ENCODE measurements around the gene NECTIN1. TPM values are rescaled to one million over a fixed set of nuclear protein-coding genes. Genes with fewer than 3 reads are reported as not detected.
A peak's percentile ranks its signal among the peaks of the same experiment; 100 is the strongest.

NECTIN1 gene
- total RNA-seq, 1 donor from 2014 or later: 10.4 TPM

DNA sequence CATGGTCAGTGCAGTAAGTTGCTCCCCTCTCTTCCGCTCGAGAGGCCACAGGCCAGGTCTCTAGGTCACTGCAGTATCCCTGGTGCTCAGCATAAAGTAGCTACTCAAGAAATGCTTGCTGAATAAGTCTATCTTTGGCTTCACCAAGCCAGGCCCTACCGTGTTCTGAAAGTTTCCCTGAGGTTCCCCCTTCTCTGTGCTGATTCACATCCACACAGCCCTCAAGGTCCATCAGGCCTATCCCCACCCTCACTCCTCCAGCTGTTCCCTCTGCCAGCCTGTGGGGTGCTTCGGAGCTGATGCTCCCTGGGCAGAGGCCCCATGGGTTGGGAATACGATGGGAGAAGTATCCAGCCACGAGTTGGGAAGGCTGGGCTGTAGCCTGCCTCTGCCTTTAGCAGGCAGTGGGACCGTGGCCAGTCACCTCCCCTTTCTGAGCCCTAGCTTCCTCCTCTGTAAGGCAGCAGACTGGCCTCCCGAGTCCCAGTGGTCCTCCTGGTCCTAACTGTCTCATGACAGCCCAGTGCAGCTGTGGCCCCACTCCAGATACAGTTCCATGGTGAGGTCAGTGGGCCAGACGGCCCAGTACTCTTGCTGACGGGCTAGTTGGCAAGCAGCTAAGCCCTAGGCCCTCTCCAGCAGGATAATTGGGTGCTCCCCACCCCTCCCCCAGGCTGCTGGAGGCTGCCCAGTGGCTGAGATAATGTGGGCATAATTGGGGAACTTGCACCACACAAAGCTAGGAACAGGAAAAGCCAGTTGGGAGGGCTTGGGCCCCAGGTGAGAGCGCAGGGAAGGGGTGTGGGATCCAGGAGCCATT, 48.2 kb downstream of the NECTIN1 start:
- H3K4me1 ChIP-seq: peaks cover 6% of the 10 kb centered on the region
- no peak overlapping the region for H3K27ac ChIP-seq
- no peak overlapping the region for H3K4me3 ChIP-seq
- TF ChIP-seq, protein P1, sequence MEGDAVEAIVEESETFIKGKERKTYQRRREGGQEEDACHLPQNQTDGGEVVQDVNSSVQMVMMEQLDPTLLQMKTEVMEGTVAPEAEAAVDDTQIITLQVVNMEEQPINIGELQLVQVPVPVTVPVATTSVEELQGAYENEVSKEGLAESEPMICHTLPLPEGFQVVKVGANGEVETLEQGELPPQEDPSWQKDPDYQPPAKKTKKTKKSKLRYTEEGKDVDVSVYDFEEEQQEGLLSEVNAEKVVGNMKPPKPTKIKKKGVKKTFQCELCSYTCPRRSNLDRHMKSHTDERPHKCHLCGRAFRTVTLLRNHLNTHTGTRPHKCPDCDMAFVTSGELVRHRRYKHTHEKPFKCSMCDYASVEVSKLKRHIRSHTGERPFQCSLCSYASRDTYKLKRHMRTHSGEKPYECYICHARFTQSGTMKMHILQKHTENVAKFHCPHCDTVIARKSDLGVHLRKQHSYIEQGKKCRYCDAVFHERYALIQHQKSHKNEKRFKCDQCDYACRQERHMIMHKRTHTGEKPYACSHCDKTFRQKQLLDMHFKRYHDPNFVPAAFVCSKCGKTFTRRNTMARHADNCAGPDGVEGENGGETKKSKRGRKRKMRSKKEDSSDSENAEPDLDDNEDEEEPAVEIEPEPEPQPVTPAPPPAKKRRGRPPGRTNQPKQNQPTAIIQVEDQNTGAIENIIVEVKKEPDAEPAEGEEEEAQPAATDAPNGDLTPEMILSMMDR (IDR thresholded peaks at IDR 0.05): no peak
- no peaks in the 10 kb centered on the region for H3K36me3 ChIP-seq
- DNase-seq (no peak), ATAC-seq (peak; percentile 24)
- intact Hi-C loops (cut with DNase I): no loop called here
- H3K9me3 ChIP-seq: no peaks in the 10 kb centered on the region
- H3K27me3 ChIP-seq: no peaks in the 10 kb centered on the region

DNA sequence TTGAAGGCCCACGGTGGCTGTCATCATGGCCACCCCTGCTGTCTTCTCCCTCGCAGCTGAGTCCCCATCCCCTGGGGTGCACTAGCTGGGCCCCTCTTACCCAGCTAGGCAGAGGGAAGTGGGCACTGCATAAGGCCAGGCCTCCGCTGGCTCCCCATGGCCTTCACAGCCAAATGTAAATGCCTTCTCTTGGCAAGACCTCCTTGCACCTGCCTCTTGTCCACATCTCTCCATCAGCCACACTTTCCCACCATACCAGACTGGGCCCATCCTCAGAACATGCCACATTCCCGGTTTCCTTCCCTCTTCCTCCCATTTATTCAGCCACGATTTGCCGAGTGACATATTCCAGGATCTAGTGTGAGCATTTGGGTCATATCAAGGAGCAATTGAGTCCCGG, 49.7 kb downstream of the NECTIN1 start:
- Histone ChIP-seq H3K9me3 (no peaks in the 10 kb centered on the region), H3K27ac (no peak overlapping the region), H3K36me3 (no peaks in the 10 kb centered on the region), H3K27me3 (no peaks in the 10 kb centered on the region), H3K4me3 (no peak overlapping the region), H3K4me1 (peaks cover 6% of the 10 kb centered on the region)
- ATAC-seq (no peak), DNase-seq (no peak)
- TF ChIP-seq, protein P1 (IDR thresholded peaks at IDR 0.05): no peak
- intact Hi-C loops (cut with DNase I): loop anchor here (10.0 kb wide), 1 partner anchor 45 kb away; the partner anchor contains the start of gene NECTIN1

DNA sequence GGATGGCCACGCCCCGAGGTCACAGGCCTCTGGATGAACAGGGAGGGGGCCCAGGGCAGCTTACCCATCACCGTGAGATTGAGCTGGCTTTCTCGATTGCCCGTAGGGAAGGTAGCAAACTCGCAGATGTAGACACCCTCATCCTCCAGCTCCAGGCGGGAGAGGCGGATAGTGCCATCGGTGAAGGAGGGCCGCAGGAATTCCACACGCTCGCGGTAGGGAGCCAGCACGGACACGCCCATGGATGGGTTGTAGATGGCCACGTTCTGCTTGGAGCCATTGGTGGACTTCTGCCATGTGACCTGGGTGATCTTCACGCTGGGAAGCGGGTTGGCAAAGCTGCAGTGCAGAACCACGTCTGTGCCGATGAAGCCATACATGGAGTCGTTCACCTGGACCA, 50.6 kb downstream of the NECTIN1 start:
- Histone ChIP-seq H3K27ac (no peak overlapping the region), H3K36me3 (no peaks in the 10 kb centered on the region), H3K27me3 (no peaks in the 10 kb centered on the region), H3K4me3 (no peak overlapping the region), H3K9me3 (no peaks in the 10 kb centered on the region), H3K4me1 (peaks cover 12% of the 10 kb centered on the region)
- ATAC-seq (no peak), DNase-seq (no peak)
- TF ChIP-seq, protein P1 (IDR thresholded peaks at IDR 0.05): no peak
- intact Hi-C loops (cut with DNase I): loop anchor here (10.0 kb wide), 1 partner anchor 46 kb away; the partner anchor contains the start of gene NECTIN1

DNA sequence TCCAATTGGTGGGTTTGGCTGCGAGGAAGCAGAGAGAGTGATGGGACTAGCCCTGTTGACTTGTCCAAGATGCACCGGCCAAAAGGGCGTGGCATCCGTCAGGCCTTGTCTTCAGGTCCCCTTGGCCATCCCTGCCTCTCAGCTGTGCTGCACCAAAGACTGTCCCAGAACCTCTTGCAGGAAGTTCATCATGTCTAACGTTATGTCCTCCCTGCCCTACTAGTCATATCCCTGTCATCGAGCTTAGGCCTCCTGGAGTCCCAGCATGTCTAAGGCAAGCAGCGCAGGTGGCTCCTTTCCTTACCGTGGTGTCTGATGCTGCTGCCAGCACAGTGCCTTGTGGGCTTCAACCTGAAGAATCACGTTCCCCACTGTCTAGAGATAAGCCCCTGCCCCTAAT, 51.2 kb downstream of the NECTIN1 start:
- no peaks in the 10 kb centered on the region for H3K9me3 ChIP-seq
- H3K27me3 ChIP-seq: no peaks in the 10 kb centered on the region
- H3K4me1 ChIP-seq: peaks cover 12% of the 10 kb centered on the region
- H3K4me3 ChIP-seq: no peak overlapping the region
- H3K27ac ChIP-seq: no peak overlapping the region
- intact Hi-C loops (cut with DNase I): loop anchor here (10.0 kb wide), 1 partner anchor 47 kb away; the partner anchor contains the start of gene NECTIN1
- no peaks in the 10 kb centered on the region for H3K36me3 ChIP-seq
- ATAC-seq: no peak
- TF ChIP-seq, protein P1 (IDR thresholded peaks at IDR 0.05): no peak
- DNase-seq: no peak

DNA sequence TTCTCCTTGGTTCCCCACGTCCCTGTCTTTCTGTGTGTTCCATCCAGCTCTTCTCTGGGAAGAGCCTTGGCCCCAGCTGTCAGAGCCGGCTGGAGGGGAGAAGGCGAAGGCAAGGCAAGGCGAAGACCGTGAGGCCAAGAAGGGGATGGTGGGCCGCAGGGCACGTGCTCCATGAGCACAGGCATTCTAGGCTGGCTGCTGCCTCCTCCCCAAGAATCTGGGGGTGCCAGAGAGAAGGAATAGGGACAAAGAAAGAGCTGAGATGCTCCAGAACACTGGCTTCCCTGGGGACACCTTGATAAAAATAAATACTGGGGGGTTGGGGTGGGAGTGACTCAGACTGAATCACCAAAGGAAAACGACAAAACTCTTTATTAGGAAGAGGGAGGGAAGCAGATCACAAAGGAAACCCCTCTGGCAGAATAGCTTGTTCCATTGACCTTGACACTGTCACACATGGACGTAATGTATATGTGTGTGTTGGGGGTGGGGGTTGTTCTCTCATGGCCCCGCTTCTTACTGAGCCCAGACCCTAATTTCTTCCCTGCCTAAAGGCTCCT, 52.5 kb downstream of the NECTIN1 start:
- Histone ChIP-seq H3K4me1 (peaks cover 16% of the 10 kb centered on the region), H3K27me3 (no peaks in the 10 kb centered on the region), H3K9me3 (no peaks in the 10 kb centered on the region), H3K4me3 (no peak overlapping the region), H3K36me3 (no peaks in the 10 kb centered on the region), H3K27ac (no peak overlapping the region)
- TF ChIP-seq, protein P1 (IDR thresholded peaks at IDR 0.05): no peak
- intact Hi-C loops (cut with DNase I): loop anchor here (10.0 kb wide), 1 partner anchor 48 kb away; the partner anchor contains the start of gene NECTIN1
- DNase-seq (no peak), ATAC-seq (no peak)
